Loucy (cell line): ENCODE data around the gene IGFBP2.

Experiments used
- H2AFZ ChIP-seq: fragments of 200-600 bp; sonication (generic); 2 replicates; pipeline ENCODE4 v1.6.0; 2016; ENCODE audit warnings: antibody characterized with exemption, mild to moderate bottlenecking, low read length, moderate library complexity
- H3F3A ChIP-seq: fragments of 200-600 bp; 2 replicates; pipeline ENCODE4 v1.6.0; 2016; ENCODE audit warnings: antibody characterized with exemption, low read depth, mild to moderate bottlenecking
- H3K27me3 ChIP-seq: fragments of 200-600 bp; sonication (generic); 2 replicates; pipeline ENCODE4 v1.6.1; 2014; ENCODE audit warnings: low read length, mild to moderate bottlenecking; ENCODE audit not compliant: insufficient read depth, poor library complexity, severe bottlenecking
- H3K36me3 ChIP-seq: fragments of 200-600 bp; sonication (generic); 2 replicates; pipeline ENCODE4 v1.6.1; 2016; ENCODE audit warnings: low read length; ENCODE audit not compliant: insufficient read depth
- H3K4me1 ChIP-seq: fragments of 200-600 bp; sonication (generic); 2 replicates; pipeline ENCODE4 v1.5.1; 2014; ENCODE audit warnings: low read length, mild to moderate bottlenecking; ENCODE audit not compliant: insufficient read depth, poor library complexity, severe bottlenecking
- H3K4me2 ChIP-seq: fragments of 200-600 bp; sonication (generic); 2 replicates; pipeline ENCODE4 v1.6.0; 2014; ENCODE audit warnings: antibody characterized with exemption, low read length, low read depth, mild to moderate bottlenecking; ENCODE audit not compliant: poor library complexity, severe bottlenecking
- H3K4me3 ChIP-seq: fragments of 200-600 bp; sonication (generic); 2 replicates; pipeline ENCODE4 v1.5.1; 2014; ENCODE audit warnings: low read length, mild to moderate bottlenecking, mixed read lengths; ENCODE audit not compliant: poor library complexity, severe bottlenecking
- H3K79me2 ChIP-seq: fragments of 200-600 bp; sonication (generic); 2 replicates; pipeline ENCODE4 v1.6.1; 2014; ENCODE audit warnings: low read length; ENCODE audit not compliant: insufficient read depth
- H3K9ac ChIP-seq: fragments of 200-600 bp; sonication (generic); 2 replicates; pipeline ENCODE4 v1.6.0; 2014; ENCODE audit warnings: mild to moderate bottlenecking, low read depth, low read length, moderate library complexity; ENCODE audit not compliant: poor library complexity, severe bottlenecking
- H3K9me2 ChIP-seq: fragments of 200-600 bp; sonication (generic); replicated peaks from 2 replicates; pipeline ENCODE4 v1.6.1; 2016; ENCODE audit warnings: low read depth, low read length, mixed read lengths
- H3K9me3 ChIP-seq: fragments of 200-600 bp; sonication (generic); 2 replicates; pipeline ENCODE4 v1.6.1; 2014; ENCODE audit warnings: mild to moderate bottlenecking, antibody characterized with exemption, low read length, low read depth; ENCODE audit not compliant: insufficient read depth
- H4K20me1 ChIP-seq: fragments of 200-600 bp; sonication (generic); 2 replicates; pipeline ENCODE4 v1.6.0; 2014; ENCODE audit warnings: antibody characterized with exemption, low read length, mild to moderate bottlenecking; ENCODE audit not compliant: insufficient read depth, poor library complexity, severe bottlenecking
- EZH2phosphoT487 ChIP-seq: fragments of 200-600 bp; IDR thresholded peaks from 2 replicates; pipeline ENCODE4 v1.6.1; 2018; ENCODE audit warnings: antibody characterized with exemption, mild to moderate bottlenecking, moderate library complexity, borderline replicate concordance
- TF ChIP-seq, protein P1 (sequence below): fragments of 200-600 bp; sonication (generic); conservative IDR thresholded peaks from 2 replicates; pipeline ENCODE4 v1.5.1; 2014; ENCODE audit warnings: mild to moderate bottlenecking, antibody characterized with exemption, low read length

The IGFBP2 gene

DNA sequence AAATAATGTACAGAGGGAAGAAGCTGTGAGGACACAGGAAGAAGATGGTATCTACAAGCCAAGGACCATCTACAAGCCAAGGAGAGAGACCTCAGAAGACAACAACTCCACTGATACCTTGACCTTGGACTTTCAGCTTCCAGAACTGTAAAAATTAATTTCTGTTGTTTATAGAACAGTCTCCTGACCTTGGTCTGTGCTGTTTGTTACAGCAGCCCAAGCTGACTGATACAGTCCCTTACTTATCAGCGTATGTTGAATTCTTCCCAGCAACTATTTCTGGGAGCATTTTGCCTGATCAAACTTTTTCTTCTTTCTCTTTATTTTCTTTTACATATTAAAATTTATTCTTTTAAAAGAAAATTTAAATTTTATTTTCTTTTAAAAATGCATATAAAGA is 47.8 kb upstream of the IGFBP2 start:
- Histone ChIP-seq H3K4me1 (no peaks in the 10 kb centered on the region), H2AFZ (no peak overlapping the region), H3K79me2 (no peaks in the 10 kb centered on the region), H3K4me2 (no peak overlapping the region), H3K36me3 (no peaks in the 10 kb centered on the region), H3K9me2 (no peaks in the 10 kb centered on the region), H4K20me1 (no peaks in the 10 kb centered on the region), H3K9ac (no peak overlapping the region), H3K27me3 (peaks cover 29% of the 10 kb centered on the region), H3F3A (no peaks in the 10 kb centered on the region), H3K4me3 (no peak overlapping the region), H3K9me3 (no peaks in the 10 kb centered on the region)
- TF ChIP-seq, protein P1, sequence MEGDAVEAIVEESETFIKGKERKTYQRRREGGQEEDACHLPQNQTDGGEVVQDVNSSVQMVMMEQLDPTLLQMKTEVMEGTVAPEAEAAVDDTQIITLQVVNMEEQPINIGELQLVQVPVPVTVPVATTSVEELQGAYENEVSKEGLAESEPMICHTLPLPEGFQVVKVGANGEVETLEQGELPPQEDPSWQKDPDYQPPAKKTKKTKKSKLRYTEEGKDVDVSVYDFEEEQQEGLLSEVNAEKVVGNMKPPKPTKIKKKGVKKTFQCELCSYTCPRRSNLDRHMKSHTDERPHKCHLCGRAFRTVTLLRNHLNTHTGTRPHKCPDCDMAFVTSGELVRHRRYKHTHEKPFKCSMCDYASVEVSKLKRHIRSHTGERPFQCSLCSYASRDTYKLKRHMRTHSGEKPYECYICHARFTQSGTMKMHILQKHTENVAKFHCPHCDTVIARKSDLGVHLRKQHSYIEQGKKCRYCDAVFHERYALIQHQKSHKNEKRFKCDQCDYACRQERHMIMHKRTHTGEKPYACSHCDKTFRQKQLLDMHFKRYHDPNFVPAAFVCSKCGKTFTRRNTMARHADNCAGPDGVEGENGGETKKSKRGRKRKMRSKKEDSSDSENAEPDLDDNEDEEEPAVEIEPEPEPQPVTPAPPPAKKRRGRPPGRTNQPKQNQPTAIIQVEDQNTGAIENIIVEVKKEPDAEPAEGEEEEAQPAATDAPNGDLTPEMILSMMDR = no peak
- TF ChIP-seq EZH2phosphoT487 = no peak

DNA sequence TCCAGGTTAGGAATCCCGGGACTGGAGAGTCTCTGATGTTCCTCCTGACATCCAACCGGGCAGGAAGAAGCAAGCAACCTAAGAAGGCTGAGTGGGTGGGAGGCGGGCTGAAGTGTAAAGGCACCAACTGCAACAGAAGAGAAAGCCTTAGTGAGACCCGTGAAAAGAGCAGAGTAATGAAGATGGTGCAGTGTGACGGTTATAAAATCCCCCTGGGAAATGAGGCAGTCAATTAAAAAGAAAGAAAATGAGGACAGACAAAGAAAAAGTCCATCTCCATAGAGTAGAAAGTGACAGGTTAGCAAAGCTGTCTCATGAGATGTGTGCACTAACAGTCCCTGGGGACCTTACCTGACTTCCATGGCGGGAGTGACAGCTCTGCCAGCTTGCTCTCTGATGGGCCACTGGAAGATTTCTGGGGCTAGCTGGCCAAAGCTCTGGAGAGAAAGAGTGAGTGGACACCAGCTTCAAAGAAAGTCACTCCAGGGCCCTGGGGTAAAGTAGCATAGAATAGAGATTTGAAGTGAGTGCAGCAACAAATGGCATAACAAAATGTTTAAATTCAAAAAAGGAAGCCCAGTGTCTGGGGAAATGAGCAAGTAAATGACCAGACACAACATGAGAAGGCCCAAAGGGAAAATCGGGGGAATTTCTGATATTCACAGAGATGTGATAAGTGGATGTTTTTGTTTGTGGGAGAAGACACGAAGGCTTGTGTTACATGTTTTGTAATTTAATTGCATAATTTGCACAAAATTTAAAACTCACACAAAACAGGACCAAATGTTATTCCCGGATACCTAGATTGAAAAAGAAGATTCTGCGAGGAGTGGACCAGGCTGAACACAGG is 44.1 kb upstream of the IGFBP2 start:
- H3F3A ChIP-seq = no peaks in the 10 kb centered on the region
- no peaks in the 10 kb centered on the region for H3K27me3 ChIP-seq
- H3K4me1 ChIP-seq = no peaks in the 10 kb centered on the region
- no peak overlapping the region for H2AFZ ChIP-seq
- no peak overlapping the region for H3K4me3 ChIP-seq
- H3K9ac ChIP-seq = no peak overlapping the region
- H3K36me3 ChIP-seq = no peaks in the 10 kb centered on the region
- no peaks in the 10 kb centered on the region for H3K9me2 ChIP-seq
- no peaks in the 10 kb centered on the region for H3K79me2 ChIP-seq
- no peaks in the 10 kb centered on the region for H4K20me1 ChIP-seq
- TF ChIP-seq, protein P1 = no peak
- TF ChIP-seq EZH2phosphoT487 = no peak
- H3K9me3 ChIP-seq = no peaks in the 10 kb centered on the region
- H3K4me2 ChIP-seq = no peak overlapping the region

DNA sequence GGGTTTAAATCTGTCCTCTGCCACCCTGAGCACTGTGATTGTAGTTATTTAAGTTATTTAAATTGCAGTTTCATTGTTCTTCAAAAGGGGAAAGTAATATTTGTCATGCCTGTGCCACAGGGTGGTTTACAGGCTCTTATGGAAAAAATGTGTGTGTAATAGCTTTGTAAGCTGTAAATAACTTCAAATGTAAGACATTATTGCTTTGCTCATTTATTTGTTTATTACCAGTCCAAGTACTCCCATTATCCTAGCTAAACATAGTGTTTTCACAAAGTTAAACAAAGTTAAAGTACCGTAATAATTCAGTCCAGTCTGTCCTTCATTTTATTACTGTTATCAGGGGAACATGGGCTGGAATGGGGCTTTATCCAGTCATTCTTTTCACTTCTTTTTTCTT is 43.4 kb upstream of the IGFBP2 start:
- no peaks in the 10 kb centered on the region for H3K9me2 ChIP-seq

More for the DNA sequence above, 43.4 kb upstream of the IGFBP2 start:
- no peaks in the 10 kb centered on the region for H3K79me2 ChIP-seq
- no peaks in the 10 kb centered on the region for H3K9me3 ChIP-seq
- TF ChIP-seq EZH2phosphoT487 = no peak
- TF ChIP-seq, protein P1 = no peak
- H2AFZ ChIP-seq = no peak overlapping the region
- H3K36me3 ChIP-seq = no peaks in the 10 kb centered on the region
- no peak overlapping the region for H3K4me2 ChIP-seq
- no peaks in the 10 kb centered on the region for H3K4me1 ChIP-seq
- no peaks in the 10 kb centered on the region for H3F3A ChIP-seq
- H4K20me1 ChIP-seq = no peaks in the 10 kb centered on the region
- H3K27me3 ChIP-seq = no peaks in the 10 kb centered on the region
- no peak overlapping the region for H3K4me3 ChIP-seq
- H3K9ac ChIP-seq = no peak overlapping the region
